Activated naive CD4-positive, alpha-beta T cell treated with anti-CD3 and anti-CD28 coated beads, Interleukin-2, amount 10 ng/mL, durations not matched to agents 7 days and 5 days (primary cell): ENCODE data around the gene TPP1.
A peak's percentile ranks its signal among the peaks of the same experiment; 100 is the strongest.

Experiments used
- CTCF ChIA-PET: fragments of 350-600 bp; sonication (Branson Sonifier 250); formaldehyde crosslinking; loops from one replicate; lab custom pipeline; 2021; ENCODE audit warnings: antibody characterized with exemption; lab: Charles Lee
- DNase-seq: peaks from one replicate; pipeline ENCODE4 v3.0.0-alpha.2; 2020
- H3K27ac Mint-ChIP-seq: one replicate; pipeline ENCODE4 v1.8.0; 2021; ENCODE audit warnings: mild to moderate bottlenecking, moderate library complexity, mixed read lengths
- H3K27me3 Mint-ChIP-seq: one replicate; pipeline ENCODE4 v1.8.0; 2021; ENCODE audit warnings: mild to moderate bottlenecking, mixed read lengths
- H3K36me3 Mint-ChIP-seq: one replicate; pipeline ENCODE4 v1.8.0; 2021; ENCODE audit warnings: mixed read lengths
- H3K4me1 Mint-ChIP-seq: one replicate; pipeline ENCODE4 v1.8.0; 2021; ENCODE audit warnings: mixed read lengths
- H3K4me3 Mint-ChIP-seq: one replicate; pipeline ENCODE4 v1.8.0; 2021; ENCODE audit warnings: mild to moderate bottlenecking, moderate library complexity, mixed read lengths
- H3K9me3 Mint-ChIP-seq: one replicate; pipeline ENCODE4 v1.8.0; 2021; ENCODE audit warnings: mixed read lengths

TPP1 gene

GRCh38 chr11:6629573-6629891 lies 10.3 kb upstream of the TPP1 start:
- Mint-ChIP-seq H3K27ac (no peak overlapping the region), H3K4me3 (no peak overlapping the region), H3K9me3 (no peaks in the 10 kb centered on the region), H3K36me3 (no peaks in the 10 kb centered on the region), H3K4me1 (peaks cover 24% of the 10 kb centered on the region), H3K27me3 (no peaks in the 10 kb centered on the region)
- CTCF ChIA-PET: interaction anchor here (0.6 kb wide), 1 partner anchor 119 kb away, joined by 3 read pairs; no protein-coding TSS in a partner anchor
- DNase-seq: no peak

- no peaks in the 10 kb centered on the region for H3K36me3 Mint-ChIP-seq
- no peaks in the 10 kb centered on the region for H3K9me3 Mint-ChIP-seq
- H3K27me3 Mint-ChIP-seq: no peaks in the 10 kb centered on the region
- DNase-seq: no peak
- H3K4me1 Mint-ChIP-seq: peaks cover 24% of the 10 kb centered on the region
- H3K27ac Mint-ChIP-seq: no peak overlapping the region
- H3K4me3 Mint-ChIP-seq: no peak overlapping the region
- CTCF ChIA-PET: interaction anchor here (1.5 kb wide), 1 partner anchor 9 kb away, joined by 6 read pairs; the partner anchor contains the start of gene TPP1
These were observed 9.3 kb upstream of the TPP1 start for GRCh38 chr11:6628526-6628925.

- Mint-ChIP-seq H3K36me3 (no peaks in the 10 kb centered on the region), H3K4me1 (peaks cover 24% of the 10 kb centered on the region), H3K4me3 (peak overlapping the region; percentile 4), H3K27me3 (no peaks in the 10 kb centered on the region), H3K27ac (peak overlapping the region; percentile 76), H3K9me3 (no peaks in the 10 kb centered on the region)
- DNase-seq: peak; percentile 63
- CTCF ChIA-PET: interaction anchor here (0.7 to 1.5 kb wide), 5 partner anchors 9 to 249 kb away, joined by 3 to 6 read pairs (median 3); partner anchors contain the start of genes ILK, RRP8 and TPP1
These were observed 8.6 kb upstream of the TPP1 start for GRCh38 chr11:6627762-6628241.

GRCh38 chr11:6626971-6627761 lies 7.9 kb upstream of the TPP1 start:
- no peaks in the 10 kb centered on the region for H3K36me3 Mint-ChIP-seq

GRCh38 chr11:6625832-6626420 lies 6.7 kb upstream of the TPP1 start:
- Mint-ChIP-seq H3K4me3 (no peak overlapping the region), H3K27me3 (no peaks in the 10 kb centered on the region), H3K4me1 (peaks cover 24% of the 10 kb centered on the region), H3K27ac (no peak overlapping the region), H3K36me3 (no peaks in the 10 kb centered on the region), H3K9me3 (no peaks in the 10 kb centered on the region)
- no peak for DNase-seq
- CTCF ChIA-PET: no interaction called here

More at GRCh38 chr11:6626971-6627761, 7.9 kb upstream of the TPP1 start:
- H3K4me3 Mint-ChIP-seq: peak overlapping the region; percentile 4
- H3K27me3 Mint-ChIP-seq: no peaks in the 10 kb centered on the region
- CTCF ChIA-PET: interaction anchor here (0.7 to 1.5 kb wide), 5 partner anchors 8 to 248 kb away, joined by 3 to 6 read pairs (median 3); partner anchors contain the start of genes ILK, RRP8 and TPP1
- no peak for DNase-seq
- H3K27ac Mint-ChIP-seq: peak overlapping the region; percentile 76
- H3K4me1 Mint-ChIP-seq: peaks cover 24% of the 10 kb centered on the region
- no peaks in the 10 kb centered on the region for H3K9me3 Mint-ChIP-seq

- Mint-ChIP-seq H3K4me3 (no peak overlapping the region), H3K27ac (no peak overlapping the region), H3K36me3 (no peaks in the 10 kb centered on the region), H3K4me1 (peaks cover 24% of the 10 kb centered on the region), H3K27me3 (no peaks in the 10 kb centered on the region), H3K9me3 (no peaks in the 10 kb centered on the region)
- DNase-seq: no peak
- CTCF ChIA-PET: interaction anchor here (0.6 to 1.3 kb wide), 2 partner anchors 12 to 113 kb away, joined by 3 to 4 read pairs; no protein-coding TSS in a partner anchor
These were observed 6.1 kb upstream of the TPP1 start for GRCh38 chr11:6625156-6625831.

- Mint-ChIP-seq H3K27me3 (no peaks in the 10 kb centered on the region), H3K27ac (no peak overlapping the region), H3K36me3 (no peaks in the 10 kb centered on the region), H3K9me3 (no peaks in the 10 kb centered on the region), H3K4me1 (peaks cover 22% of the 10 kb centered on the region), H3K4me3 (no peak overlapping the region)
- CTCF ChIA-PET: interaction anchor here (0.8 to 1.3 kb wide), 3 partner anchors 11 to 134 kb away, joined by 3 to 4 read pairs (median 4); no protein-coding TSS in a partner anchor
- no peak for DNase-seq
These were observed 4.5 kb upstream of the TPP1 start for GRCh38 chr11:6623391-6624363.

- no peaks in the 10 kb centered on the region for H3K36me3 Mint-ChIP-seq
- no peak overlapping the region for H3K27ac Mint-ChIP-seq
- H3K4me1 Mint-ChIP-seq: peaks cover 13% of the 10 kb centered on the region
- no peaks in the 10 kb centered on the region for H3K27me3 Mint-ChIP-seq
- CTCF ChIA-PET: interaction anchor here (0.8 to 2.1 kb wide), 4 partner anchors 10 to 61 kb away, joined by 3 to 14 read pairs (median 6); partner anchors contain the start of genes MRPL17 and TAF10
- H3K4me3 Mint-ChIP-seq: no peak overlapping the region
- DNase-seq: no peak
- no peaks in the 10 kb centered on the region for H3K9me3 Mint-ChIP-seq
These were observed 3.3 kb upstream of the TPP1 start for GRCh38 chr11:6622261-6623171.

GRCh38 chr11:6621711-6622211 lies 2.5 kb upstream of the TPP1 start:
- Mint-ChIP-seq H3K9me3 (no peaks in the 10 kb centered on the region), H3K36me3 (peaks cover 2% of the 10 kb centered on the region), H3K27me3 (no peaks in the 10 kb centered on the region), H3K4me1 (peaks cover 5% of the 10 kb centered on the region), H3K27ac (peak overlapping the region; percentile 69), H3K4me3 (no peak overlapping the region)
- DNase-seq: no peak
- CTCF ChIA-PET: interaction anchor here (0.8 to 2.1 kb wide), 4 partner anchors 9 to 62 kb away, joined by 3 to 14 read pairs (median 6); partner anchors contain the start of genes MRPL17 and TAF10

GRCh38 chr11:6620636-6621035 lies 1.4 kb upstream of the TPP1 start:
- Mint-ChIP-seq H3K27me3 (no peaks in the 10 kb centered on the region), H3K4me1 (no peaks in the 10 kb centered on the region), H3K36me3 (peaks cover 11% of the 10 kb centered on the region), H3K9me3 (no peaks in the 10 kb centered on the region), H3K27ac (no peak overlapping the region), H3K4me3 (no peak overlapping the region)
- CTCF ChIA-PET: interaction anchor here (1.2 to 2.1 kb wide), 4 partner anchors 8 to 63 kb away, joined by 3 to 14 read pairs (median 6); partner anchors contain the start of genes MRPL17 and TAF10
- no peak for DNase-seq

- H3K9me3 Mint-ChIP-seq: no peaks in the 10 kb centered on the region
- CTCF ChIA-PET: interaction anchor here (0.8 to 2.5 kb wide), 14 partner anchors 9 to 239 kb away, joined by 3 to 30 read pairs (median 6); partner anchors contain the start of genes ILK and MRPL17
- no peaks in the 10 kb centered on the region for H3K27me3 Mint-ChIP-seq
- DNase-seq: peak; percentile 70
- H3K27ac Mint-ChIP-seq: no peak overlapping the region
- no peaks in the 10 kb centered on the region for H3K4me1 Mint-ChIP-seq
- H3K36me3 Mint-ChIP-seq: peaks cover 21% of the 10 kb centered on the region
- H3K4me3 Mint-ChIP-seq: no peak overlapping the region
These were observed 862 bp downstream of the TPP1 start for GRCh38 chr11:6618117-6619003.
